ENCODE measurements around the gene CFAP100.

CFAP100 gene

DNA sequence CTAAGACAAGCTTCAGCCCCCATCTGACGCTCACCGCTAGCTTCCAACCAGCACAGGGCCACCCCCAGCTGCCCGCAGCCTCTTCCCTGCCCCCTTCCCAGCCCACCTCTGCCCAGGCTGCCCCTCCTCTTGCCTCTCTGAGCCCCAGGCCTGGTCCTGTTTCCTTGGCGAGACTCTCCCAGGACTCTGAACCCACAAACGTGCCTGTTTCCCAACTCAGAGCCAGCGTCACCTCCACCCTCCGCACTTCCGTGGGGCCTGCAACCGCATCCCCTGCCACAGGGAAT lies 45.9 kb downstream of the CFAP100 start:
- no peak for DNase-seq (ENCODE audit: low spot score)

DNA sequence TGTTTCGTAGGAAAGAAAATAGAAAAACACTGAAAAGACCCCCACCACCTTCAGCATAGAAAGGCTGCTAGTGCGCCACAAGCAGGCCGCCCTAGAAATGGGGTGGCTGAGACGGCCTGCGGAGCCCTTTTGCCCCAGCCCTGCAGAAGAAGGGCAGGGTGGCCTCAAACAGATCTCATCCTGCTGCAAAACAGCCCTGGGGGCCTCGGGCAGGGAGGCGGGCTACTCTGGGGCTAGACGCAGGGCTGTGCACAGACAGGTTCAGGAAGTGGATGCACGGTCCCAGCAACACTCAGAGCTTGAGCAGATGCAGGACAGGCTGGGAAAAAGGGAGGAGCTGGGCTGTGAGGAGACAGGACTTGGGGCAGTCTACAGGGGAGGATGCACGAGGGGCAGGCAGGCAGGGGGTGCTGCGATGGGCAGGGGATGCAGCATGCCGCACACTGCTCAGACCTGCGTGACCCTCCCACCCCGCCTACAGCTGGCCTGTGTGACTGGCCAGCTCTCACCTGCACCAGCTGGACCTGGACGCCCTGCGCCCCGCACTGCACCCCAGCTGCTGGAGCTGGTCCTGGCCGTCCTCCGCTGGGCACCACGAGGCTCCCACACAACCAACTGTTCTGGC lies 46.7 kb downstream of the CFAP100 start:
- no peak for DNase-seq (ENCODE audit: low spot score)

DNA sequence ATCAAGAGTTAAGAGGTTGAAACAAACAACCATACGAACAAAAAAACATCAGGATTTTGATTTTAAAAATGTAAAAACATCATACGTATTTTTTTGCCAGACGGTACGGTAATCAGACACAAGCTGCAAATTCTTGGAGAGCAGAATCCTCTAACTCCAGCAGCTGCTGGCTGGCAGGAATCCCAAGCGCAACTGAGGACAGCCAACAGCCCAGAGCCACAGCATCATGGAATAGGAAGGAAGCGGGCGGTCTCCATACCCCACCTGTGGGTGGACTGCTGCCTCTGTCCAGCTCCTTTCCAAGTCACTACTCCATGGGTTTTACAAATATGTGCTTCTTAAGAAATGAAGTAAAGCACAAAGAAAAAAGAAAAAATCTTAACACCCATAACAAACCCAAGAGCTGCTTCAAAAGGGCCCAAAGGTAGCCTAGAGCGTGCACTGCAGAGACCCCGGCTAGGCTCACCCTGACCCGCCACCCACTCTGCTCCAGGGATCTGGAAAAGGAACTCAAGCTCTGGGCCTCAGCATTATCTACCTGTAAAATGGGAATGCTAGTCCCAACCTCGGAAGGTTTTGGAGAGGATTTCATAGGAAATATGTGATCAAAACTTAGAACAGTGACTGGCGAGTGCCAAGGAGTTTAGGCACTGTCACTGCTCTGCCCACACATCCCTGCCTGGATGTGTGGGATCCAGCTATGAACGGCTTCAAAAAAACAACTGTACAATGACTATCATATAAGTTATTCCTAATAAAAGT lies 47.6 kb downstream of the CFAP100 start:
- DNase-seq (ENCODE audit: low spot score) = no peak

DNA sequence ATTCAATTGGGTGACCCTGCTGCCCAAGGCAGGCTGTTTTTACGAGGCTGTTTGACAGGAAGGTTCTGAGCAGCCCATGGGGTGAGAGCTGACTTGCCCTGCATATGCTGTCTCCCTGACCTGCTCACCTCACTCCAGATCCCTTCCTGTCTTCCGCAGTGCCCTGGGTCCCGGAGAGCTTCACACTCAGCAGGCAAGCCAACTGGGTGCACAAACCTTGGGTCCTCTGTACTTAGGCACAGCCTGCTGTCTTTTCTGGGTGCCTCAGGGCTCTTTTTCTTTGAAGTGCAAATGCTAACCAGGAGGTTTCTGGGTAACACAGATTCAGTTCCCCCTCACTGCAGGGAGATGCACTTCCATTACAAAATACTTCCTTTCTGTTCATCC lies 48.1 kb downstream of the CFAP100 start:
- no peak for DNase-seq (ENCODE audit: low spot score)

- DNase-seq (ENCODE audit: low spot score) = no peak
Measured at GRCh38 chr3:126445506-126445905, 50.8 kb downstream of the CFAP100 start.

DNA sequence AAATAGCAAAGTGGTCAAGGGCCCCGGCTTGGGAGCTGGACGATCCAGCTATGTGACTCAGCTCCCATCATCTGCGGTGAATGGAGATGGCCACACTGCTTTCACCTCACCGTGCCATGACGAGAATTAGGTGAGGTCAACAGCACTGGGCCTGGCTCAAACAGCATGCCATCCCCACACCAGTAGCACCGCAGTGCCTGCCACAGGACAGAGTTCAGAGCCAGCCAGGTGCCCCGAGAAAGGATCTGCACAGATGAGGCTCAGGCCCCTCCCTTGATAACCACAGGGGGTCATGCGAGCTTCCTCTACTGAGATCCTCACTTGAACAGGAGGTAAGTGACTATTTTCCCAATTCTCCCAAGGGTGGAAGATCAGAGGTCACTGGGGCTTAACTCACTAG lies 51.6 kb downstream of the CFAP100 start:
- DNase-seq (ENCODE audit: low spot score) = no peak

DNA sequence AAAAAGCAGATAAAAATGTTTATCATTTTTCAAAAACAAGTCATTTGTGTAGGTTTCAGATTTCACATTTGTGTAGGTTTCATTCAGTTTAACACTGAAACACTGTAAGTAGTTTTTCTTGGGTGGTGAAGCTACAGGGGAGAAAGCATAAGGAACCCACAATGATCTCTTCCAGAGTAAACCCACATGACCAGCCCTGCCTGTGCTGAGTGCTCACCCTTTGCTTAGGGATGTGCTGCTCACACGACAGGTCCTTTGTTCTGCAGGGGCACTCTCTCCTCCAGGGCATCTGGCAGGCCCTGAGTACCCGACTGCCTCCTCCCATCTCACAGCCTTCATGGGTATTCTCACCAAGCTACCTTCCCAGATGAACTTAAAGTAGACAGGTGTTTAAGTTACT lies 52.1 kb downstream of the CFAP100 start:
- no peak for DNase-seq (ENCODE audit: low spot score)

- peak; percentile 37 for DNase-seq (ENCODE audit: low spot score)
Measured at GRCh38 chr3:126447456-126448106, 52.9 kb downstream of the CFAP100 start.

DNA sequence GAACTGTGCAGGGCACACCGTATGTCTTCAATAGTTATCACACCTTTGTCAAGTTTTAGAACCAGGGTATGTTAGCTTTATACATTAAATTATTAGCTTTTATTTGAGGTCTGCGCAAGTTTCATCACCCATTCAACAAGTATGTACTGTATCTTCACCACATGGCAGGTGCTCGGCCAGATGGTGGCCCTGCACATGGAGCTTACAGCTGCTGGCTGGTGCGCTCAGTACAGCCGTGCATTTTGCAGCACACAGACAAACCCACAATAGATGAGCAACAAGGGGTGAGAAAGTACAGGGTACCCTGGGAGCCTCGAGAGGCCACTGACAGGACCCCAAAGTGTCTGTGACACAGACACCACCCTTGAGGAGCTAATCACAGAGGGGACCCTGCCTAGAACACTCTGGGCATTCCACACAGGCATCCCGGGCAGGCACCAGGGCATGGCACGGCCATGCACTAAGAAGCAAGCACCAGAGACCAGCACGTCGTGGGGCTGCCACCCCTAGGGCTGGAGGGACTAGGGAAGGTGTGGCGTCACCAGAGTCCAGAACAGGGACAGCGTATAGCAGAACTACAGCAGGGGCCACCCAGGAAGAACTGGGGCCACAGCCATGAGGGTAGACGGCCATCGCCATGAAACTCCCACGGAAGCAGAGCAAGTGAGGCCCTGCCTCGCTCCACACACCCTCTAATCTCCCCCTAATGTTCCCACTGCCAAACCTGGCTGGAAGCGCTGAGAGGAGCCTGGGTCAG lies 53.6 kb downstream of the CFAP100 start:
- DNase-seq (ENCODE audit: low spot score) = no peak

DNA sequence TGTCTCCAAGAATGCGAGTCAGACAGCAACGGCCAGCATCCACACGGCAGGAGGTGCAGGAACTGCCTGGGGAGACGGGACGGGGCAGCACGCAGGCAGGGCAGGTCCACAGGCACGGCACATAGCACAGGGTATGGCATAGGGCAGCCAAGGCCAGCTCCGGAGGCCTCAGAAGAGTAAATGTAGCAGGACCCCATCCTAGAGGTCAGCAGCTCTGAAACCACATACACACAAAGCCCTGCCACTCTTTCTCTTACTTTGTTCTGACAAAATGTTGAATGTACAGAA lies 54.1 kb downstream of the CFAP100 start:
- no peak for DNase-seq (ENCODE audit: low spot score)

DNA sequence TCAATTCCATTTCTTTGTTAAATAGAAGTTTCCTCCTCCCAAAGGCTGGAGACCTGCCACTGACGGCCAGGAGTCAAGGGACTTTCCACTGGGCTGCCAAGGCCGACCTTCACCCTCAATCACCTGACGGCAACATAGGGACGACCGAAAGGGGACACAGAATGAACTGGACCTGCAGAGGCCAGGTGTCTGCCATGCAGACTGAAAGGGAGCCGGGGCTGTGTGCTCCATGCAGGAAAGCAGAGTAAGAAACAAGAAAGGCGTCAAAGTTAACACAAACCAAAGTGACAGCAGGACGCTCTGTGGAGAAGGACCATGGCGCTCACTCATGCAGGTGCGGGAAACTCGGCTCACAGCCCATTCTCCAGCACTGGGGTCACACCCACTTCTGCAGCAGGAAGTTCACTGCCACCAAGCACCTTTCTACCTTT lies 54.9 kb downstream of the CFAP100 start:
- no peak for DNase-seq (ENCODE audit: low spot score)

- no peak for DNase-seq (ENCODE audit: low spot score)
Measured at GRCh38 chr3:126450219-126450618, 55.5 kb downstream of the CFAP100 start.

- no peak for DNase-seq (ENCODE audit: low spot score)
Measured at GRCh38 chr3:126450744-126451143, 56.0 kb downstream of the CFAP100 start.

DNA sequence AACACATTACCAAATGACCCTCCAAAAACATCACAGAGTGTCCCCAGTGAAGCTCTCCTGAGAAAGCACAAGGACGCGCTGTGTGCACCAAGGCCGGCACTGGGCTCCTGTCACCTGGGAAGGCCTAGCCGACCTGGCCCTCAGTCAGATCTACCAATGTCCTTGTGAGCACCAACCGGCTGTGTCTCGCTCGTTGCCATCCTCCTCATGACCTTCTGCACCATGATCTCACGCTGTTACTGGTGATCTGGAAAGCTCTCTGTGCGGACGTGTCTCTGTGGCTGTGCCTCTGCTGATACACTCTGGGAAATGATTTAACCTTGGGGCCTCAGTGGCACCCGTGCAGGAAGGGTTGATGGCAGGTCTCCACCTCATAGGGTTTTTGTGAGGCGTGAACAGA lies 56.8 kb downstream of the CFAP100 start:
- no peak for DNase-seq (ENCODE audit: low spot score)

DNA sequence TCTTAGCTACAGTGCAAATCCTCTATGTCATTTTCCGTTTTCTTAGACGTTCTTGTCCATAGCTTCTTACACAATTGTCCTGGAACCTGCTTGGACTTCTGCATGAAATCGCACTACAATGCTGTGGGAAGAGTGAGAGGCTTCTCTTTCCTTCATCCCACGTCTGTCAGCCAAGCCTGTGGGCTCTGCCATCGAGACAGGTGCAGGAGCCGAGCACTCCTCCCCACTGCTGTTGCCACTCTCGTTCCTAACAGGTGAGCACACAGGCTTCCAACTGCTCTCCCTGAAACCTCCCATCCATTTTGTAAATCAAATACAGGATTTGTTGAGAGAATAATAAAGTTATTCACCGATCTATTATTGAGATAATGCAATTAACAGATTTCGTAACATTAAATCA lies 57.5 kb downstream of the CFAP100 start:
- no peak for DNase-seq (ENCODE audit: low spot score)

DNA sequence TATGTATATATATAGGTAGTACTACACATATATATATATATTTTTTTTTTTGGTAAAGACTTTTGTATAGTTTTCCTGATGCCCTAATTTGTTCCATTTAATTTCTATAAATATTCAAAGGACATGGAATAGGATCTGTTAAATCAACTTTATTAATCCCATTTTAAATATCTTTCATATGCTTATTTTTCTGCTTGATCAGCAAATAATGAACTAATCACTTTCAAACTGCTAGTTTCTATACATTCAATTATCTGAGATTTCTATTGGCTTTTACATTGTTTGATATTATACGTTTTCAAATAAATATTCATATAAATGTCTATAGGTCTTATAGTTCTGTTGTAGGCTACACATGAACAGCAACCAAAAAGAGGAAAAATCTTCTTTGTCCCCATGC lies 59.3 kb downstream of the CFAP100 start:
- no peak for DNase-seq (ENCODE audit: low spot score)

DNA sequence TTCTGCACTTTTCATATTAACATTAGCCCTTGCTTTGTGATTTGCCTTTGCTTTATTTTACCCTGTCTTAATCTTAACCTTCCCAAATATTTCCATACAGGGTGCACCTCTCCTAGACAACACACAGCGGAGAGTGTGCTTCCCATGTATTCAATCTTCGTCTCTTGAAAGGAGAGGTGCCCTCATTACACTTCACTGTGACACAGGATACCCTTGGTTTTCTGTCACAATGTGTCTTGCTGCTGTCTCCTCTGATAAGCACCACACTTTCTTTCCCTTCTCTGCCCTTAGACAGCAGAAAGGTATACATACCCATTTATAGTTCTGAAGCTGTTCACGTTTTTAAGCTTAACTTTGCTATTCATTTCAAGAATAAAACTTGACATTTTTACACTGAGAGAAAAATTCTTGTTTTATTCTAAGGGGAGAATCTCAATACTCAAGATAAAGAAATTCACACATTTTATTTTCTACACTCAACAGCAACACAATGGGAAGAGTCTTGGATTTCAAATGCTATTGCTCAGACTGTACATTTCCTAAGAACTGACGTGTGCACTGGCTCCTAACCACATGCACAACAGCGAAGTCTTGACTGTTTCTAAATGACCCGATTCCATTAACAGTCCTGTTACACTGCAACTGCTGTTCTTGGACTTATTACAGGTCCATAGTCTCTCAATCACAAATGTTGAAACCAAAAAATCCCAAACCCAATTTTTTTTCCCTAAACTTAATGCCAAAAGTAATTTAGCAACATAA lies 59.9 kb downstream of the CFAP100 start:
- no peak for DNase-seq (ENCODE audit: low spot score)

GRCh38 chr3:126456211-126456610 lies 61.5 kb downstream of the CFAP100 start:
- no peak for DNase-seq (ENCODE audit: low spot score)

GRCh38 chr3:126456766-126457388 lies 62.2 kb downstream of the CFAP100 start:
- DNase-seq (ENCODE audit: low spot score) = no peak

DNA sequence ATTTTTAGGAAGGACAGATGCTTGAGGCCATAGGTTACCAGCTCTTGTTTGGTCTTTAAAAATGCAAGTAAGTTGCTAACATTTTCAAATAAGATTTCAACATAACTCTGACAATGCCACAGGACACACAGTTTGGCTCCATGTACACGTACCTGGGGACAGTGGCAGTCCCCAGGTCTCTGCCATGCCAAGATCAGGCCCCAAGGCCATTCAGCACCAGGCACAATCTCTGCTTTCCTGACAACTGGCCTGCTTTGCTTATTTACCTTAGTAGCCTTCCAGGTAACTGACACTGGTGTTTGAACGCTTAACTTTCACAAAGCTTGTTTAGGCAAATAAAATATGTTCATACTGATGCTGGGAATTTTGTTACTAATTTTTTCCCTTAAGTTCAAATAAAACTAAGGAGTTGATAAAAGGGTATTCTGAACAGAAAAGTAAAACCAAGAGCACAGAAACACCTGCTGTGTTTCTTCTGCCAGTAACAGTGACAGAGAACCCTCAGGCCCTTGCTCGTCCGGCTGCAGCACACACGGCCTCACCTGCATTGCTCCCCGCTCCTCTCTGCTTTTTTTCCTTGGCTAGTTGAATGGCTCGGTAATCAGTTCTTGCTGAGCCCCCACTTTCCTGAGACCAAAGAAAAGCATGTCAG lies 64.5 kb downstream of the CFAP100 start:
- no peak for DNase-seq (ENCODE audit: low spot score)

GRCh38 chr3:126459763-126460127 lies 65.0 kb downstream of the CFAP100 start:
- DNase-seq (ENCODE audit: low spot score) = no peak
